Measurements from ENCODE around the gene DUSP22.

DNA sequence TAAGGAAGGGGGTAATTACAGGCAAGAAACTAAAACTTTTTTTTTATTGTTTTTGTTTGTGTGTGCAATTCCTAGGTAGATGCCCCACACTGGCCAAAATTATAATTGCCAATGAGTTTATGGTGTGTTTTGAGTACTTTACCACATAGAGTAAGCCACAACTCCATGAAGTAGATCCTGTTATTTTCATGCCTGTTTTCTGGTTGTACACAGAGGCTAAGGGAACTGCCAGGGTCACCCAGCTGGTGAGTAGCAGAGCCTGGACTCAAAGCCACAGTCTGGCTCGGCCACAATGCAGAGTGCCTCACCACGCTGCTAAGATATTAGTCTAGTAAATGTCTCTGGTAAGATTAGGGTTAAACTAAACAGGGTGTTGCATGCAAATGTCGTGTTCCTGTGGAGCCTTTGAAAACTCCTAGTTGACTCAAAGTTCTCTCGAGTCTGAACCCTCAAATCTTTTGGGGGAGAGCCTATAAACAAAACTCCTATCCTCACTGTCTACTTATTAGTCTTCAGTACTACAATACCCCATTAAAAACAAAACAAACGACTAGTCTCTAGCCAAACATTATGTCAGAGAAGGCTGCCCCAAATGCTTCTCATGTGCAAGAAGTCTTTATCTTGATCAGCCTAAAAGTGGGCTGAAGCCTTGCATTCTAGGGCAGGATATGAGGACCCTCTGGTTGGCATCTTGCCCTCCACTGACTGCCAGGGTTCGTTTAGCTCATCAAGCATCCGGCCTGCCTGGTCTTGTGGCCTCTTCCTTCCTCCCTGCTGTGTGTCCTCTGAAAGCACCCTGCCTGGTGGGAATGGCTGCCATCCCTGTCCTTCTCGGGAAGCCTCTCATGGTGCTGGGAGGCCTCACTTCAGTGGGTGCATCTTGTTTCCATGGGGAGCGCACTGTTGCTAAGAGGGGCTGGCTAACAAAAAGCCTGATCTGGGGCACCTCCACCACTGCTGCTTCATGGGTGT lies 4.2 kb downstream of the DUSP22 start:
- TF ChIP-seq RAD21 (IDR thresholded peaks at IDR 0.05; ENCODE audit: low read depth) (no peak), JUND (IDR thresholded peaks at IDR 0.05) (no peak), POLR2A (IDR thresholded peaks at IDR 0.05; ENCODE audit: borderline replicate concordance, extremely low read depth, insufficient read depth, insufficient read length) (no peak), ZNF274 (IDR thresholded peaks at IDR 0.05; ENCODE audit: low read depth, low read length) (no peak)
- TF ChIP-seq, protein P1, sequence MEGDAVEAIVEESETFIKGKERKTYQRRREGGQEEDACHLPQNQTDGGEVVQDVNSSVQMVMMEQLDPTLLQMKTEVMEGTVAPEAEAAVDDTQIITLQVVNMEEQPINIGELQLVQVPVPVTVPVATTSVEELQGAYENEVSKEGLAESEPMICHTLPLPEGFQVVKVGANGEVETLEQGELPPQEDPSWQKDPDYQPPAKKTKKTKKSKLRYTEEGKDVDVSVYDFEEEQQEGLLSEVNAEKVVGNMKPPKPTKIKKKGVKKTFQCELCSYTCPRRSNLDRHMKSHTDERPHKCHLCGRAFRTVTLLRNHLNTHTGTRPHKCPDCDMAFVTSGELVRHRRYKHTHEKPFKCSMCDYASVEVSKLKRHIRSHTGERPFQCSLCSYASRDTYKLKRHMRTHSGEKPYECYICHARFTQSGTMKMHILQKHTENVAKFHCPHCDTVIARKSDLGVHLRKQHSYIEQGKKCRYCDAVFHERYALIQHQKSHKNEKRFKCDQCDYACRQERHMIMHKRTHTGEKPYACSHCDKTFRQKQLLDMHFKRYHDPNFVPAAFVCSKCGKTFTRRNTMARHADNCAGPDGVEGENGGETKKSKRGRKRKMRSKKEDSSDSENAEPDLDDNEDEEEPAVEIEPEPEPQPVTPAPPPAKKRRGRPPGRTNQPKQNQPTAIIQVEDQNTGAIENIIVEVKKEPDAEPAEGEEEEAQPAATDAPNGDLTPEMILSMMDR (IDR thresholded peaks at IDR 0.05 in 2 of 3, conservative IDR thresholded peaks at IDR 0.05 in 1 of 3; ENCODE audit: borderline replicate concordance in 1 of 3, insufficient read depth in 1 of 3, low read depth in 2 of 3, low read length in 2 of 3): no peak
- TF ChIP-seq, protein P2, sequence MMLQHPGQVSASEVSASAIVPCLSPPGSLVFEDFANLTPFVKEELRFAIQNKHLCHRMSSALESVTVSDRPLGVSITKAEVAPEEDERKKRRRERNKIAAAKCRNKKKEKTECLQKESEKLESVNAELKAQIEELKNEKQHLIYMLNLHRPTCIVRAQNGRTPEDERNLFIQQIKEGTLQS (IDR thresholded peaks at IDR 0.05): no peak
- TF ChIP-seq, protein P3, sequence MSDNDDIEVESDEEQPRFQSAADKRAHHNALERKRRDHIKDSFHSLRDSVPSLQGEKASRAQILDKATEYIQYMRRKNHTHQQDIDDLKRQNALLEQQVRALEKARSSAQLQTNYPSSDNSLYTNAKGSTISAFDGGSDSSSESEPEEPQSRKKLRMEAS (IDR thresholded peaks at IDR 0.05): no peak
